GM23338 (cell line): ENCODE results near the gene LHX5. TPM values are rescaled to one million over a fixed set of nuclear protein-coding genes. Genes with fewer than 3 reads are reported as not detected.

ENCODE experiments used
- ATAC-seq: fragments of 200-7000 bp; cut with Tn5 transposase; 3 replicates; pipeline ENCODE4 v1.9.1; 2020
- DNase-seq: peaks from one replicate; pipeline ENCODE4 v3.0.0-alpha.2; 2015; ENCODE audit warnings: low spot score
- H2AFZ ChIP-seq: fragments of 200-600 bp; sonication (generic); 2 replicates; pipeline ENCODE4 v1.8.0; 2016; ENCODE audit warnings: antibody characterized with exemption, mild to moderate bottlenecking, moderate library complexity
- H3F3A ChIP-seq: fragments of 200-600 bp; sonication (generic); replicated peaks from 2 replicates; pipeline ENCODE4 v1.8.0; 2017; ENCODE audit warnings: antibody characterized with exemption, mixed run types, low read depth
- H3K27ac ChIP-seq: fragments of 200-600 bp; sonication (generic); 2 replicates; pipeline ENCODE4 v1.6.1; 2016; ENCODE audit warnings: low read depth
- H3K27me3 ChIP-seq: fragments of 200-600 bp; sonication (generic); 2 replicates; pipeline ENCODE4 v1.8.0; 2016; ENCODE audit warnings: mild to moderate bottlenecking, mixed run types, moderate library complexity; ENCODE audit not compliant: insufficient read depth
- H3K36me3 ChIP-seq: fragments of 200-600 bp; sonication (generic); 2 replicates; pipeline ENCODE4 v1.8.0; 2016; ENCODE audit warnings: mild to moderate bottlenecking; ENCODE audit not compliant: insufficient read depth
- H3K4me1 ChIP-seq: fragments of 200-600 bp; sonication (generic); 2 replicates; pipeline ENCODE4 v1.8.0; 2016; ENCODE audit warnings: mild to moderate bottlenecking, moderate library complexity; ENCODE audit not compliant: insufficient read depth
- H3K4me2 ChIP-seq: fragments of 200-600 bp; sonication (generic); 2 replicates; pipeline ENCODE4 v1.7.1; 2017; ENCODE audit warnings: mixed run types
- H3K4me3 ChIP-seq: fragments of 200-600 bp; sonication (generic); 2 replicates; pipeline ENCODE4 v1.6.1; 2016; ENCODE audit warnings: mixed run types
- H3K79me2 ChIP-seq: fragments of 200-600 bp; sonication (generic); replicated peaks from 2 replicates; pipeline ENCODE4 v1.8.0; 2017; ENCODE audit warnings: mild to moderate bottlenecking; ENCODE audit not compliant: insufficient read depth
- H3K9me2 ChIP-seq: fragments of 200-600 bp; sonication (generic); 2 replicates; pipeline ENCODE4 v1.8.0; 2017; ENCODE audit not compliant: insufficient read depth
- H4K20me1 ChIP-seq: fragments of 200-600 bp; sonication (generic); replicated peaks from 2 replicates; pipeline ENCODE4 v1.8.0; 2017; ENCODE audit warnings: mild to moderate bottlenecking; ENCODE audit not compliant: insufficient read depth
- H3K27ac Mint-ChIP-seq: 2 replicates; pipeline ENCODE4 v1.8.0; 2020; ENCODE audit warnings: inconsistent platforms, mild to moderate bottlenecking, moderate library complexity, mixed read lengths
- H3K27me3 Mint-ChIP-seq: 3 replicates; pipeline ENCODE4 v1.8.0; 2022; ENCODE audit warnings: low read depth, mild to moderate bottlenecking, moderate library complexity, mixed read lengths, inconsistent platforms; ENCODE audit not compliant: insufficient read depth, poor library complexity
- H3K36me3 Mint-ChIP-seq: 3 replicates; pipeline ENCODE4 v1.8.0; 2021; ENCODE audit warnings: low read depth, mild to moderate bottlenecking, inconsistent platforms, moderate library complexity, mixed read lengths
- H3K4me1 Mint-ChIP-seq: 3 replicates; pipeline ENCODE4 v1.8.0; 2020; ENCODE audit warnings: mild to moderate bottlenecking, inconsistent platforms, mixed read lengths
- H3K4me3 Mint-ChIP-seq: 3 replicates; pipeline ENCODE4 v1.8.0; 2021; ENCODE audit warnings: moderate library complexity, mild to moderate bottlenecking, inconsistent platforms, mixed read lengths
- H3K9me3 Mint-ChIP-seq: 3 replicates; pipeline ENCODE4 v1.8.0; 2020; ENCODE audit warnings: moderate library complexity, mild to moderate bottlenecking, inconsistent platforms, mixed read lengths
- CREB1 ChIP-seq: fragments of 250-450 bp; sonication (Bioruptor Pico); IDR thresholded peaks from 2 replicates; pipeline ENCODE4 v1.5.0; 2020; ENCODE audit warnings: low read depth, mild to moderate bottlenecking, moderate library complexity
- ETS1 ChIP-seq: IDR thresholded peaks from 2 replicates; pipeline ENCODE4 v1.6.1; 2016; ENCODE audit warnings: antibody characterized with exemption
- EZH2 ChIP-seq: fragments of 200-600 bp; sonication (generic); IDR thresholded peaks from one replicate; pipeline ENCODE4 v1.8.0; 2017; ENCODE audit warnings: antibody characterized with exemption, mild to moderate bottlenecking, low read depth; ENCODE audit not compliant: unreplicated experiment
- EZH2phosphoT487 ChIP-seq: fragments of 200-600 bp; sonication (generic); IDR thresholded peaks from one replicate; pipeline ENCODE4 v1.8.1; 2018; ENCODE audit warnings: antibody characterized with exemption; ENCODE audit not compliant: unreplicated experiment
- JUNB ChIP-seq: IDR thresholded peaks from one replicate; pipeline ENCODE4 v1.6.1; 2016; ENCODE audit warnings: antibody characterized with exemption; ENCODE audit not compliant: unreplicated experiment
- NANOG ChIP-seq: IDR thresholded peaks from 2 replicates; pipeline ENCODE4 v1.6.1; 2016; ENCODE audit warnings: antibody characterized with exemption, borderline replicate concordance
- POLR2AphosphoS5 ChIP-seq: IDR thresholded peaks from 2 replicates; pipeline ENCODE4 v1.6.1; 2016; ENCODE audit warnings: antibody characterized with exemption, low read depth
- ZNF114 ChIP-seq: fragments of 250-450 bp; sonication (Bioruptor Pico); IDR thresholded peaks from 2 replicates; pipeline ENCODE4 v1.5.0; 2020; ENCODE audit warnings: mild to moderate bottlenecking, moderate library complexity
- ZNF331 ChIP-seq: fragments of 250-450 bp; sonication (Bioruptor Pico); IDR thresholded peaks from 2 replicates; pipeline ENCODE4 v1.5.0; 2020; ENCODE audit warnings: low read depth, mild to moderate bottlenecking, moderate library complexity
- ZNF462 ChIP-seq: fragments of 250-450 bp; sonication (Bioruptor Pico); IDR thresholded peaks from 2 replicates; pipeline ENCODE4 v1.5.0; 2020; ENCODE audit warnings: mild to moderate bottlenecking, moderate library complexity
- polyA plus RNA-seq: library from polyadenylated mRNA; unstranded; fragments of >200 nt; fragmentation: Nextera tagmentation; extraction: Ambion mirVana; gene quantifications from 2 replicates; pipeline ENCODE4 v1.2.1, GENCODE V29; 2016
- total RNA-seq: library from RNA; depleted of rRNA; stranded (reverse); fragments of >200 nt; shearing (Covaris generic); gene quantifications from 2 replicates; pipeline ENCODE4 v1.2.3, GENCODE V29; 2014
- TF ChIP-seq, protein P1 (sequence below), 2 experiments: fragments of 200-600 bp in 1 of 2; sonication (generic) in 1 of 2; conservative IDR thresholded peaks; 2 replicates each; pipeline versions ENCODE4 v1.5.1 to v1.6.1; 2016 to 2017; ENCODE audit warnings: antibody characterized with exemption in 2 of 2, low read depth in 2 of 2, mild to moderate bottlenecking in 2 of 2, moderate library complexity in 1 of 2

LHX5 gene
- total and polyA plus RNA-seq, 2 experiments from 2014 or later: 0.18 TPM; not detected in 1

DNA sequence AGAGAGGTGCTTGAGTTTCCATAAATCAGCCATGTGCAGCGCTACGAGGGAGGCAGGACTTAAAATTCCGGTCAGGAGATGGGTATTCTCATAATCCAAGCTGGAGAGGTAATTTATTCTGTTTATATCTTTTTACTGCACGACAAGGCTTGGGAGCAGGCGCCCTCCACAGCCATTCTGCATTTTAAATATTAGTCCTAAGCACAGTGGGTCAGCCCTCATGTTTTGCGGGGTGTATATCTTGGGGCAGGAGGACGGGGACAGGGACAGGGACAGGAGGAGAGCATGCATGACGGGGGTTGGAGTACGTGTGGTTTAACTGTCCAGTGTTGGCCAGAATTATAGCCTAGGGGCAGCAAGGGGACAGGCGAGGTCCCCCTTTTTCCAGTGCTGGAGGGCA, 14.5 kb downstream of the LHX5 start:
- Mint-ChIP-seq H3K4me1 (peaks cover 19% of the 10 kb centered on the region), H3K36me3 (no peaks in the 10 kb centered on the region), H3K9me3 (no peaks in the 10 kb centered on the region), H3K27ac (no peak overlapping the region), H3K4me3 (no peak overlapping the region), H3K27me3 (peaks cover 21% of the 10 kb centered on the region)
- H3K27ac ChIP-seq: no peak overlapping the region
- H3K4me3 ChIP-seq: no peak overlapping the region
- DNase-seq (no peak), ATAC-seq (no peak)
- H3K79me2 ChIP-seq: no peaks in the 10 kb centered on the region
- TF ChIP-seq ETS1: no peak
- no peak for TF ChIP-seq ZNF331
- no peaks in the 10 kb centered on the region for H3K36me3 ChIP-seq
- H3K4me2 ChIP-seq: no peak overlapping the region
- H2AFZ ChIP-seq: no peak overlapping the region
- peaks cover 18% of the 10 kb centered on the region for H3K27me3 ChIP-seq
- peaks cover 8% of the 10 kb centered on the region; the same call in 1 of the 2 replicates for H3K4me1 ChIP-seq
- no peaks in the 10 kb centered on the region for H3F3A ChIP-seq
- H3K9me2 ChIP-seq: no peaks in the 10 kb centered on the region
- H4K20me1 ChIP-seq: no peaks in the 10 kb centered on the region

GRCh38 chr12:113456761-113457160, 14.9 kb downstream of the LHX5 start:
- no peaks in the 10 kb centered on the region for H3K79me2 ChIP-seq
- peaks cover 15% of the 10 kb centered on the region; the same call in 1 of the 2 replicates for H3K27me3 ChIP-seq
- peaks cover 8% of the 10 kb centered on the region; the same call in 1 of the 2 replicates for H3K4me1 ChIP-seq
- H3K4me1 Mint-ChIP-seq: peaks cover 19% of the 10 kb centered on the region
- DNase-seq: no peak
- no peak overlapping the region for H3K27ac ChIP-seq
- H3K27me3 Mint-ChIP-seq: peaks cover 19% of the 10 kb centered on the region
- H2AFZ ChIP-seq: no peak overlapping the region
- no peak for ATAC-seq
- no peaks in the 10 kb centered on the region for H3K9me3 Mint-ChIP-seq
- no peak overlapping the region for H3K4me3 Mint-ChIP-seq
- H3K36me3 Mint-ChIP-seq: no peaks in the 10 kb centered on the region
- H3K27ac Mint-ChIP-seq: no peak overlapping the region
- H3K4me2 ChIP-seq: 0 out of 2 replicates have a peak overlapping the region, but pooled peaks have one; percentile 20
- no peaks in the 10 kb centered on the region for H3K9me2 ChIP-seq
- H3K36me3 ChIP-seq: no peaks in the 10 kb centered on the region
- no peak overlapping the region for H3K4me3 ChIP-seq
- no peaks in the 10 kb centered on the region for H3F3A ChIP-seq
- no peaks in the 10 kb centered on the region for H4K20me1 ChIP-seq
- TF ChIP-seq CREB1 (CRISPR knock-in tag): no peak
- TF ChIP-seq JUNB: no peak
- TF ChIP-seq, protein P1, sequence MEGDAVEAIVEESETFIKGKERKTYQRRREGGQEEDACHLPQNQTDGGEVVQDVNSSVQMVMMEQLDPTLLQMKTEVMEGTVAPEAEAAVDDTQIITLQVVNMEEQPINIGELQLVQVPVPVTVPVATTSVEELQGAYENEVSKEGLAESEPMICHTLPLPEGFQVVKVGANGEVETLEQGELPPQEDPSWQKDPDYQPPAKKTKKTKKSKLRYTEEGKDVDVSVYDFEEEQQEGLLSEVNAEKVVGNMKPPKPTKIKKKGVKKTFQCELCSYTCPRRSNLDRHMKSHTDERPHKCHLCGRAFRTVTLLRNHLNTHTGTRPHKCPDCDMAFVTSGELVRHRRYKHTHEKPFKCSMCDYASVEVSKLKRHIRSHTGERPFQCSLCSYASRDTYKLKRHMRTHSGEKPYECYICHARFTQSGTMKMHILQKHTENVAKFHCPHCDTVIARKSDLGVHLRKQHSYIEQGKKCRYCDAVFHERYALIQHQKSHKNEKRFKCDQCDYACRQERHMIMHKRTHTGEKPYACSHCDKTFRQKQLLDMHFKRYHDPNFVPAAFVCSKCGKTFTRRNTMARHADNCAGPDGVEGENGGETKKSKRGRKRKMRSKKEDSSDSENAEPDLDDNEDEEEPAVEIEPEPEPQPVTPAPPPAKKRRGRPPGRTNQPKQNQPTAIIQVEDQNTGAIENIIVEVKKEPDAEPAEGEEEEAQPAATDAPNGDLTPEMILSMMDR (conservative IDR thresholded peaks at IDR 0.05; ENCODE audit: low read depth in 2 of 2): no peak
- no peak for TF ChIP-seq ETS1
- TF ChIP-seq ZNF331: no peak
- TF ChIP-seq ZNF462 (CRISPR knock-in tag): no peak
- no peak for TF ChIP-seq EZH2phosphoT487
- no peak for TF ChIP-seq EZH2
- no peak for TF ChIP-seq NANOG
- TF ChIP-seq POLR2AphosphoS5: no peak
- no peak for TF ChIP-seq ZNF114 (CRISPR knock-in tag)
